Stimulated activated CD4-positive, alpha-beta T cell treated with anti-CD3 and anti-CD28 coated beads, TNF-alpha, amount 100 ng/mL, for 24 hours (primary cell): ENCODE data around the gene ITPR2.
"Not testable (repeated sequence)": the region's sequence is repeated elsewhere in the genome, so short reads cannot be mapped to it uniquely, and the experiment has no call there.

Experiments
- DNase-seq, 3 experiments: peaks; one replicate each; pipeline ENCODE4 v3.0.0-alpha.2; 2020; ENCODE audit warnings: low read depth in 3 of 3

ITPR2 gene

DNA sequence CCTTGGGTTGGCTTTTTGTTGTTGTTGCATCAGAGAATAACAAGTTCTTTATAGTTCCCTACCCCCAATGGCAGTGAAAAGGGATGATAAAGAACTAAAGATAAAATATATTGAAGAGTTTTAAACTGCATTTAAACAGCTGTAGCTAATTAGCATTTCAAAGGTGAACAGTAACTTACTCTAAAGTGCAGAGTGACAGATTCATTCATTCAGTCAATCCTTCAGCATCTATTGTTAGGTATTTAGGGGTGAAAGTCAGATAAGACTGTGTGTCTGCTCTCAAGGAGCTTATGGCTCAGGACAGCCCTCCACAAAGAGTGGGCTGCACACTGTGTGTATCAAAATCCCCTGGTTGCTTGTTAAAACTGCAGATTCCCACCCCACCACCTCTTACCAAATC, 491.5 kb downstream of the ITPR2 start:
- no peak for DNase-seq

- DNase-seq = no peak
Observed at GRCh38 chr12:26340649-26341048, 492.3 kb downstream of the ITPR2 start.

GRCh38 chr12:26339976-26340375, 493.0 kb downstream of the ITPR2 start:
- DNase-seq = no peak

DNA sequence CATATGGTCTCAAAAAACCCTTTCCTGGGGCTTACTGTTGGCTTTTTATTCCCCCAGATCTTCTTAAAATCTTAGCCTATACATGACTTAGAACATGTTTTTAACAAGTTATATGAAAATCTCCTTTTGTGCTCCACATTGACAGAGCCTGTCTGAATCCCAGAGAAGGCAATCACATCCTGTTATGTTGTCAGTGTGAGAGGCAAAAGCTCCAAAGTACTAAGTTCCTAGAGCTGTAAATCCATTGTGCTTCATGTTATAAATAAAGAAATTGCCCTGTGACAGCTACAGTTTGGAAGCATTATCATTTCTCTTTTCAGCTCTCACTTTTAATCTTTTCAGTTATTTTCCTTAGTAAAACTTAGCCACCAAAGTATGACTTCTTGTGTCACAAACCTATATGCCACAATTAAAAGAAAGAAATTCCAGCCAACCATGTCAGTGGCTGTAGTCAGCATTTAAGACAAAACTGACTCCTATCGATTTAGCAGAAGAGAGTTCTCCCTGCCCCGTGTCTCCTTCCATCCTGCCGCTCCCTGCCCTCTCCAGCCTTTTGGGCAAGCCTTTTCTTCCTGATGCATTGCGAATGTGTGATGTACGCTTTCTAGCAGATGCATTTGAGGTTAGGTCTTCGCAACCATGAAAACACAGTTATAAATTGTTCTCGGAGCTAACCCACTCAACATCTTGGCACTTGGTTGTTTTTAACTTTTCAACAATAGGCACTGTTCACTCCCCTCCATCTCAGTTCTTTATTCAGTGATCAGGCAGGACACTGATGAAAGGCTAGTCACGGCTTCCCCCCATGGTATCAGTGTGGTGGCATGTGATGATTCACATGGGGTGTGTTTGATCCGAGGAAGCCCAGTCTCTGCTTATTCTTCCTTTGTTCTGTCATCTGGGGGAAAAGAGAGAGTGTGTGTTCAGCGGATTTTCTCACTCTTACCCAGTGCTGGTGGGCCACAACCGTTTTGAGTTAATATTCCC, 494.1 kb downstream of the ITPR2 start:
- DNase-seq = no peak

- DNase-seq = no peak
Observed at GRCh38 chr12:26335651-26336050, 497.3 kb downstream of the ITPR2 start.

DNA sequence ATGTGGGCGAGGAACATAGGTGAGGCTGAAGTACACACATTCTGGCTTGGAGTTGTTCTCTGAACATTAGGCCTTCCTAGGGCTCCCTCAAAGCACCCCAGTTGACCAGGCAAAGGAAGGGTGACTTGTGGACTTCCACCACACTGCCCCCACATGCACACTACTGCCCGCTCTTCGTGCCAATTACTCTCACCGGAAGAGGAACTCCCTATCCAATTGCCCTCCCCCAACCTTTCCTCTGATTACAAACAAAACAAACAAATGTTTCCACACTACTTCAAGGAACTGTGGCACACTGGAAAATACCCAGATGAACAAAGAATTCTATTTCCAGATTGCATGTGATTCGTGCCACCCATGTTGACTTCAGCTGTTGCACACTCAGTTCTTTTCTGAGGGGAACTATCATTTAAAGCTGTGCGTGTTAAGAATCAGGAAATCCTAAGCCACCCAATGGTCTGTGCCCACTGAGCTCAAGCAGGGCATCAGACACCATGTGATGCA, 498.3 kb downstream of the ITPR2 start:
- no peak for DNase-seq

- no peak for DNase-seq
Observed at GRCh38 chr12:26331960-26332359, 501.0 kb downstream of the ITPR2 start.

DNA sequence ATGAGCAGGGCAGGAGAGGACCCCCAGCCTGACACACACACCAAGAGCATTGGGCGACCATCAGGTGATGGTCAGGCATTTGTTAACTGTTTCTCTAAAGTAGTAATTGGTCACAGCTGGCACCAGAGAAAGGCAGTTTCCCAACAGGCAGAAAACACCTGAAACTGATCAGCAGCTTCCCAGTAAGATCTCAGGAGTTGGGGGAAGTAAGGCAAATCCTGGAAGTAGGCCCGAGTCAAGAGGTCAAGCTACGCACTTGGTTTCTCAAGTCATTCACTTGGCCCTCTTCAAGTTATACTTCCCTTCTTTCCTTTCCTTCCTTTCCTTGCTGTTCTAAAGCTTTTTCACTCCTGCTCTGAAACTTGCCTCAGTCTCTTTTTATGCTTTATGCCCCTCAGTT, 501.9 kb downstream of the ITPR2 start:
- DNase-seq = no peak

- DNase-seq = no peak
Observed at GRCh38 chr12:26327975-26328644, 504.9 kb downstream of the ITPR2 start.

- DNase-seq = no peak
Observed at GRCh38 chr12:26323673-26324072, 509.3 kb downstream of the ITPR2 start.

- DNase-seq = no peak
Observed at GRCh38 chr12:26319511-26319910, 513.5 kb downstream of the ITPR2 start.

DNA sequence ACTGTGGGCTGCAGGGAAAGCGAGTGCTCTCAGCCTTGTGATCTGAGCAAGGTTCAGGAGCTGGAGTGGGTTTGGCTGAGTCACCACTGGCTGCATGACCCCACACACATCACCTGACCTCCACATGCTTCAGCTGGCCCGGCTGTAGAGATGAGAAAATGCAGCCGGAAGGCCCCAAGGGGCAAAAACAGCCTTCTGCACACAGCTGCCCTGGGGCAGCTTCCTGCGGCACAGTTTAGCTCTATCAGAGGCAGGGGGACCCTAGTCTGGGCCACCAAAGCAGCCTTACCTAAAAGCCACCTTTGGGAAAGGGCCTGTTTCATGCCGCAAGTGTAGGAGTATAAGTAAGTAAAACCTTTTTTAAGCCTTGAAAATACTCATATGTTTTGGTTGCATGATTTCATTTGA, 514.3 kb downstream of the ITPR2 start:
- DNase-seq = no peak

DNA sequence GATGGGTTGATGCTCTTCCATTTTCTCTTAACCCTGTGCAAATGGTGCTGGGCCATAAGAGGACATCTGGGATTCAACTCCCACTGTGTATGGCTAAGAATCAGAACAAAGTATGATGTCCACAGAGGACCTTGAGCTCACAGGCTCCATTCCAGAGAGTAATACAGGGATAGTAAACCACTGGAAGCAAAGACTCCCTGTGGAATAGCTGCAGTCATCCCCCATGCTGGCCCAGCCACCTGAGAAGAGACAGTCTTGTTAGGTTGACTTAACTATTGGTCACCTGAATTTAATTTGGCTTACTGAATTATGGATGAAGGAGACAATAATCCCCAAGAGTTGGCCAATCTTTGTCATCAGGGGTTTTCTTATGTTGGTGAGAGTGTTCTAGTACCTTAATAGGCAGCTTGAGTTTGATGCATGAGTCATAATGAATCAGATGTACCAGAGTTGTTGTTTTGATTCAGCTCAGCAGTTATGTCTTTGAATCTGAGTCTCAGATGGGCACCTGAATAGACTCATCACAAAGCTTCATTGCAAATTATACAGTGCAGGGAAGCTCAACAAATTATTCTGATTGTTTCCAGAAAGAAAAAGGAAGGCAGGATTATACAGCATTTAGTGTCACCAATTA, 514.9 kb downstream of the ITPR2 start:
- no peak for DNase-seq

DNA sequence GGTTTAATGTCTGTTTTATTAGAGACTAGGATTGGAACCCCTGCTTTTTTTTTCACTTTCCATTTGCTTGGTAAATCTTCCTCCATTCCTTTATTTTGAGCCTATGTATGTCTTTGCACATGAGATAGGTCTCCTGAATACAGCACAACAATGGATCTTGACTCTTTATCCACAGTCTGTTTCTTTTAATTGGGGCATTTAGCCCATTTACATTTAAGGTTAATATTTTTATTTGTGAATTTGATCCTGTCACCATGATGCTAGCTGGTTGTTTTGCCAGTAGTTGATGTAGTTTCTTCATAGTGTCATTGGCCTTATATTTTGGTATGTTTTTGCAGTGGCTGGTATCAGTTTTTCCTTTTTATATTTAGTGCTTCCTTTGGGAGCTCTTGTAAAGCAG, 518.9 kb downstream of the ITPR2 start:
- not testable (repeated sequence) for DNase-seq

DNA sequence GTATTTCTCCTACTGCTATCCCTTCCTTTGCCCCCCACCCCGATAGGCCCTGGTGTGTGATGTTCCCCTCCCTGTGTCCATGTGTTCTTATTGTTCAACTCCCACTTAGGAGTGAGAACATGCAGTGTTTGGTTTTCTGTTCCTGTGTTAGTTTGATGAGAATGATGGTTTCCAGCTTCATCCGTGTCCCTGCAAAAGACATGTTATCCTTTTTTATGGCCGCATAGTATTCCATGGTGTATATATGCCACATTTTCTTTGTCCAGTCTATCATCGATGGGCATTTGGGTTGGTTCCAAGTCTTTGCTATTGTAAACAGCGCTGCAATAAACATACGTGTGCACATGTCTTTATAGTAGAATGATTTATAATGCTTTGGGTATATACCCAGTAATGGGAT, 522.5 kb downstream of the ITPR2 start:
- DNase-seq = not testable (repeated sequence)

- DNase-seq = no peak
Observed at GRCh38 chr12:26309634-26310033, 523.4 kb downstream of the ITPR2 start.

- DNase-seq = no peak
Observed at GRCh38 chr12:26304273-26304672, 528.7 kb downstream of the ITPR2 start.

- no peak for DNase-seq
Observed at GRCh38 chr12:26303418-26303817, 529.6 kb downstream of the ITPR2 start.

GRCh38 chr12:26302776-26303175, 530.2 kb downstream of the ITPR2 start:
- no peak for DNase-seq

DNA sequence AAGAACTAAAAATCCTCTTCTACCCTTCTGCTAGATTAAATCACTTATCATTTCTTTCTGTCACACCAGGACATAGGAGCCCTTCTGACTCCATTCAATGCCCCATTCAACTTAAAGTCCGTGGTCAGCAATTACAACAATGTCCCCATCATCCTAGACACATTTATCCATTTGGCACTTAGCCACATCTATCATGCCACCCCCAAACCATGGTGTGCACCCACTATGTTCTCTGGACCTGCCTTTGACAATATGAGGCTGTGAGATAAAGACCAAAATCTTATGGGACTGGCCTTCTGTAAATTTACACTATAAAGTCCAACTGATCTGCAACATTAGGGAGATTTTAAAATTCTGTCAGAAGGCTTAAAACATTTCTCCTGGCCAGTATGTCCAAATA, 533.2 kb downstream of the ITPR2 start:
- DNase-seq = no peak

GRCh38 chr12:26298785-26299621, 534.0 kb downstream of the ITPR2 start:
- DNase-seq = no peak
